Vagina (tissue), 2 donors: ENCODE results near the gene PLEKHM2. TPM values are rescaled to one million over a fixed set of nuclear protein-coding genes. Genes with fewer than 3 reads are reported as not detected.

Source experiments
- DNase-seq, 2 donors: peaks; one replicate each; pipeline ENCODE4 v3.0.0-alpha.2; 2017; ENCODE audit errors: extremely low spot score in 2 of 2
- H3K27ac ChIP-seq: fragments of 200-600 bp; sonication (generic); one replicate; pipeline ENCODE4 v1.5.1; 2019
- H3K27me3 ChIP-seq: fragments of 200-600 bp; sonication (generic); one replicate; pipeline ENCODE4 v1.5.1; 2019
- H3K36me3 ChIP-seq, 2 donors: fragments of 200-600 bp; sonication (generic); one replicate each; pipeline ENCODE4 v1.5.1; 2017 to 2019
- H3K4me1 ChIP-seq: fragments of 200-600 bp; sonication (generic); one replicate; pipeline ENCODE4 v1.5.1; 2019
- H3K4me3 ChIP-seq, 2 donors: fragments of 200-600 bp; sonication (generic); 1 replicate in 1 of 2; 2 replicates in 1 of 2; pipeline ENCODE4 v1.5.1; 2016 to 2019
- H3K9me3 ChIP-seq: fragments of 200-600 bp; sonication (generic); one replicate; pipeline ENCODE4 v1.5.1; 2019
- CTCF ChIP-seq, 3 experiments: fragments of 450-650 bp in 2 of 3; fragments of 200-600 bp in 1 of 3; sonication (generic) in 1 of 3; IDR thresholded peaks; one replicate each; pipeline ENCODE4 v1.5.1; 2017 to 2019; ENCODE audit warnings: antibody characterized with exemption in 3 of 3, mild to moderate bottlenecking in 2 of 3, moderate library complexity in 2 of 3
- POLR2A ChIP-seq, 2 donors: fragments of 450-650 bp; IDR thresholded peaks; one replicate each; pipeline ENCODE4 v1.6.1; 2017; ENCODE audit warnings: antibody characterized with exemption in 2 of 2, mild to moderate bottlenecking in 2 of 2, moderate library complexity in 2 of 2
- POLR2AphosphoS5 ChIP-seq, 2 donors: sonication (generic); formaldehyde crosslinking; IDR thresholded peaks; one replicate each; pipeline ENCODE4 v1.9.0; 2017; ENCODE audit warnings: antibody characterized with exemption in 2 of 2, mild to moderate bottlenecking in 2 of 2, low read depth in 1 of 2; ENCODE audit not compliant: insufficient read depth in 1 of 2
- intact Hi-C: fragments of 100-400 bp; cut with DNase I; formaldehyde crosslinking; loops from one replicate; pipeline ENCODE4 v1.15.1; 2023
- total RNA-seq: library from RNA; depleted of rRNA; stranded (reverse); fragments of >200 nt; gene quantifications from one replicate; pipeline ENCODE4 v1.2.3, GENCODE V29; 2016

The PLEKHM2 gene
- total RNA-seq, 1 donor from 2014 or later = 56.2 TPM

- H3K9me3 ChIP-seq = no peaks in the 10 kb centered on the region
- peaks cover 38% of the 10 kb centered on the region for H3K4me1 ChIP-seq
- no peak for TF ChIP-seq POLR2A (IDR thresholded peaks at IDR 0.05)
- no peak for TF ChIP-seq CTCF (IDR thresholded peaks at IDR 0.05)
- no peak for TF ChIP-seq POLR2AphosphoS5 (IDR thresholded peaks at IDR 0.05; ENCODE audit: insufficient read depth in 1 of 2, low read depth in 1 of 2)
- peak overlapping the region; percentile 40 for H3K27ac ChIP-seq
- intact Hi-C loops = no loop called here
- no peaks in the 10 kb centered on the region for H3K27me3 ChIP-seq
- no peak for DNase-seq
- no peak overlapping the region for H3K4me3 ChIP-seq
- H3K36me3 ChIP-seq = peaks cover 0 to 19% of the 10 kb centered on the region in 2 donors
Measured at GRCh38 chr1:15737324-15738319, 53.5 kb downstream of the PLEKHM2 start.

GRCh38 chr1:15738416-15739113, 54.4 kb downstream of the PLEKHM2 start:
- H3K36me3 ChIP-seq = peaks cover 0 to 10% of the 10 kb centered on the region in 2 donors
- TF ChIP-seq POLR2AphosphoS5 (IDR thresholded peaks at IDR 0.05; ENCODE audit: insufficient read depth in 1 of 2, low read depth in 1 of 2) = no peak
- intact Hi-C loops = no loop called here
- H3K9me3 ChIP-seq = no peaks in the 10 kb centered on the region
- no peaks in the 10 kb centered on the region for H3K27me3 ChIP-seq
- H3K27ac ChIP-seq = no peak overlapping the region
- DNase-seq = no peak
- peaks cover 38% of the 10 kb centered on the region for H3K4me1 ChIP-seq
- H3K4me3 ChIP-seq = no peak overlapping the region

GRCh38 chr1:15739259-15739658, 55.1 kb downstream of the PLEKHM2 start:
- Histone ChIP-seq H3K36me3 (peaks cover 0 to 3% of the 10 kb centered on the region in 2 donors), H3K9me3 (no peaks in the 10 kb centered on the region), H3K4me1 (peaks cover 38% of the 10 kb centered on the region), H3K27ac (no peak overlapping the region), H3K4me3 (no peak overlapping the region), H3K27me3 (no peaks in the 10 kb centered on the region)
- DNase-seq = no peak
- intact Hi-C loops = no loop called here
- no peak for TF ChIP-seq POLR2AphosphoS5 (IDR thresholded peaks at IDR 0.05; ENCODE audit: insufficient read depth in 1 of 2, low read depth in 1 of 2)
- no peak for TF ChIP-seq POLR2A (IDR thresholded peaks at IDR 0.05)
- no peak for TF ChIP-seq CTCF (IDR thresholded peaks at IDR 0.05)

- TF ChIP-seq CTCF (IDR thresholded peaks at IDR 0.05) (no peak), POLR2A (IDR thresholded peaks at IDR 0.05) (no peak), POLR2AphosphoS5 (IDR thresholded peaks at IDR 0.05; ENCODE audit: insufficient read depth in 1 of 2, low read depth in 1 of 2) (no peak)
- intact Hi-C loops = loop anchor here (10.0 kb wide), 1 partner anchor 145 kb away; no protein-coding TSS in a partner anchor
- Histone ChIP-seq H3K4me1 (peaks cover 38% of the 10 kb centered on the region), H3K9me3 (no peaks in the 10 kb centered on the region), H3K27me3 (no peaks in the 10 kb centered on the region), H3K4me3 (no peak overlapping the region), H3K36me3 (no peaks in the 10 kb centered on the region), H3K27ac (no peak overlapping the region)
- DNase-seq = no peak
Measured at GRCh38 chr1:15739745-15740144, 55.6 kb downstream of the PLEKHM2 start.
